ENCODE data around the gene ZNF853. TPM values are rescaled to one million over a fixed set of nuclear protein-coding genes. Genes with fewer than 3 reads are reported as not detected.
A peak's percentile ranks its signal among the peaks of the same experiment; 100 is the strongest.

Gene ZNF853
- polyA plus RNA-seq, 1 of the 3 experiments (the other 2 are of a cell fraction): 15.9 TPM

DNA sequence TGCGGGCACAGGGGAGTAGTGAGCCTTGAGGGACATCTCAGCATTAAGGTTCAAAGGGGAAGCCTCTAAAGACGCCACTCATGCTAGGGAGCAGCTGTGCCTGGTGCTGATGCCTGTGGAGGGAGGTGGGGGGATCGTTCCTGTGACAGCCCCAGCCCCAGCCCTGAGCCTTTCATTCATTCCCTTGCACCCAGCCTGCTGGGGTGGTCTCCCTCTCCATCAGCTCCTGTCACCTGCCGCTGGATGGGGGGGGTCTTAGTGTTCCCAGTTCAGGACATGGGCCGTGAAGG is 33.4 kb downstream of the ZNF853 start (continued):
- TF ChIP-seq ELF1 (IDR thresholded peaks at IDR 0.05): no peak
- TF ChIP-seq NFIC (IDR thresholded peaks at IDR 0.05; ENCODE audit: borderline replicate concordance): no peak
- TF ChIP-seq, protein P1, sequence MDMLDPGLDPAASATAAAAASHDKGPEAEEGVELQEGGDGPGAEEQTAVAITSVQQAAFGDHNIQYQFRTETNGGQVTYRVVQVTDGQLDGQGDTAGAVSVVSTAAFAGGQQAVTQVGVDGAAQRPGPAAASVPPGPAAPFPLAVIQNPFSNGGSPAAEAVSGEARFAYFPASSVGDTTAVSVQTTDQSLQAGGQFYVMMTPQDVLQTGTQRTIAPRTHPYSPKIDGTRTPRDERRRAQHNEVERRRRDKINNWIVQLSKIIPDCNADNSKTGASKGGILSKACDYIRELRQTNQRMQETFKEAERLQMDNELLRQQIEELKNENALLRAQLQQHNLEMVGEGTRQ (IDR thresholded peaks at IDR 0.05; ENCODE audit: borderline replicate concordance, low read depth, low read length): no peak
- TF ChIP-seq TAF1 (IDR thresholded peaks at IDR 0.05; ENCODE audit: borderline replicate concordance, low read depth, low read length): no peak
- TF ChIP-seq, protein P2, sequence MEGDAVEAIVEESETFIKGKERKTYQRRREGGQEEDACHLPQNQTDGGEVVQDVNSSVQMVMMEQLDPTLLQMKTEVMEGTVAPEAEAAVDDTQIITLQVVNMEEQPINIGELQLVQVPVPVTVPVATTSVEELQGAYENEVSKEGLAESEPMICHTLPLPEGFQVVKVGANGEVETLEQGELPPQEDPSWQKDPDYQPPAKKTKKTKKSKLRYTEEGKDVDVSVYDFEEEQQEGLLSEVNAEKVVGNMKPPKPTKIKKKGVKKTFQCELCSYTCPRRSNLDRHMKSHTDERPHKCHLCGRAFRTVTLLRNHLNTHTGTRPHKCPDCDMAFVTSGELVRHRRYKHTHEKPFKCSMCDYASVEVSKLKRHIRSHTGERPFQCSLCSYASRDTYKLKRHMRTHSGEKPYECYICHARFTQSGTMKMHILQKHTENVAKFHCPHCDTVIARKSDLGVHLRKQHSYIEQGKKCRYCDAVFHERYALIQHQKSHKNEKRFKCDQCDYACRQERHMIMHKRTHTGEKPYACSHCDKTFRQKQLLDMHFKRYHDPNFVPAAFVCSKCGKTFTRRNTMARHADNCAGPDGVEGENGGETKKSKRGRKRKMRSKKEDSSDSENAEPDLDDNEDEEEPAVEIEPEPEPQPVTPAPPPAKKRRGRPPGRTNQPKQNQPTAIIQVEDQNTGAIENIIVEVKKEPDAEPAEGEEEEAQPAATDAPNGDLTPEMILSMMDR (IDR thresholded peaks at IDR 0.05): no peak
- no peak for TF ChIP-seq SMC3 (IDR thresholded peaks at IDR 0.05; ENCODE audit: low read depth, low read length)
- no peak for TF ChIP-seq SIN3A (IDR thresholded peaks at IDR 0.05; ENCODE audit: borderline replicate concordance, low read depth, low read length)
- no peak for TF ChIP-seq FOSL2 (IDR thresholded peaks at IDR 0.05; ENCODE audit: borderline replicate concordance, low read depth)
- TF ChIP-seq JUND (IDR thresholded peaks at IDR 0.05): no peak
- TF ChIP-seq TEAD4 (IDR thresholded peaks at IDR 0.05; ENCODE audit: borderline replicate concordance, insufficient read depth): no peak

DNA sequence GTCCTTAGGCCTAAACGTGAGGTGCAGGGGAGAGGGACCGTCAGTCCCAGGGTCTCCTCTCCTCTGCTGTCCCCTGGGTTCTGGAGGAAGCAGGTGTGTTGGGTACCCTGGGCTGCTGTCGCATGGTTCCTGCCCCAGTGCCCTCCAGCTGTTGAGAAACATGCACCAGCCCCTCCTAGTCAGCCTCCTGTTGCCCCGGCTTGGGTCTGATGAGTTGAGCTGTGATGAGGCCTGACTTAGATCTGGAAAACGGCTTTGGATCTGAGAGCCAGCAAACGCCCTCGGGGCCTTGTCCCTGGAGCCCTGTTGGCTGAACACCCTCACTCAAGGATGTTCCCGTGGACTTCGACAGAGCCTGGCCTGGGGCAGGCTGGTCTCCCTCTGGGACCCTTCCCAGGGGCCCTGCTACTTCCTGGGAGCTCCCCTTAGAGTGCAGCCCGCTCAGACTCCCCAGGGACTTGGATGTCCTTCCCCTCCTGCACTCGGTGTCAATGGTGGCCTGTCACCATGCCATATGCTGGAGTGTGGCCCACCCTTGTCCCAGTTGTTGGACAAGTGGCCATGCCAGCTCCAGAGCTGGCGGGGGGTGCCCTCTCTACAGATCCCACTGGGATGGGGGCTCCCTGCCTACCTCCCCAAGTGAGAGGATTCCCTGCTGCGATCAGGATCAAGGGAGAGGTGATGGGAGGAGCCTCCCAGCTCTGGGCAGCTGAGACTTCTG is 34.0 kb downstream of the ZNF853 start:
- peaks cover 8% of the 10 kb centered on the region; the same call in 1 of the 2 replicates for H3K79me2 ChIP-seq (ENCODE audit: insufficient read depth)
- no peaks in the 10 kb centered on the region for H3K9me2 ChIP-seq
- peak; percentile 36 for DNase-seq
- no peak overlapping the region; a peak in 1 of 4 replicates for H3K4me3 ChIP-seq (ENCODE audit: low read depth in 2 of 2, low read length in 1 of 2)
- no peaks in the 10 kb centered on the region for H3K27me3 ChIP-seq (ENCODE audit: insufficient read depth)
- H3K9ac ChIP-seq: no peak overlapping the region
- no peaks in the 10 kb centered on the region for H3K9me3 ChIP-seq
- no peaks in the 10 kb centered on the region for H3K4me1 ChIP-seq (ENCODE audit: control insufficient read depth in 1 of 2, insufficient read depth in 2 of 2, low read depth in 1 of 2, low read length in 1 of 2)
- no peak overlapping the region for H3K27ac ChIP-seq (ENCODE audit: low read depth in 2 of 2, low read length in 1 of 2)
- H3K4me2 ChIP-seq: no peak overlapping the region
- CTCF ChIA-PET: interaction anchor here (0.7 to 2.8 kb wide), 3 partner anchors 10 to 58 kb away, joined by 3 to 12 read pairs (median 3); no protein-coding TSS in a partner anchor
- H3K36me3 ChIP-seq (replicated peaks in 1 of 2; ENCODE audit: control insufficient read depth in 1 of 2, insufficient read depth in 2 of 2, low read length in 1 of 2): peaks cover 41 to 84% of the 10 kb centered on the region in 2 experiments
- POLR2A ChIA-PET: no interaction called here
- TF ChIP-seq, protein P3, sequence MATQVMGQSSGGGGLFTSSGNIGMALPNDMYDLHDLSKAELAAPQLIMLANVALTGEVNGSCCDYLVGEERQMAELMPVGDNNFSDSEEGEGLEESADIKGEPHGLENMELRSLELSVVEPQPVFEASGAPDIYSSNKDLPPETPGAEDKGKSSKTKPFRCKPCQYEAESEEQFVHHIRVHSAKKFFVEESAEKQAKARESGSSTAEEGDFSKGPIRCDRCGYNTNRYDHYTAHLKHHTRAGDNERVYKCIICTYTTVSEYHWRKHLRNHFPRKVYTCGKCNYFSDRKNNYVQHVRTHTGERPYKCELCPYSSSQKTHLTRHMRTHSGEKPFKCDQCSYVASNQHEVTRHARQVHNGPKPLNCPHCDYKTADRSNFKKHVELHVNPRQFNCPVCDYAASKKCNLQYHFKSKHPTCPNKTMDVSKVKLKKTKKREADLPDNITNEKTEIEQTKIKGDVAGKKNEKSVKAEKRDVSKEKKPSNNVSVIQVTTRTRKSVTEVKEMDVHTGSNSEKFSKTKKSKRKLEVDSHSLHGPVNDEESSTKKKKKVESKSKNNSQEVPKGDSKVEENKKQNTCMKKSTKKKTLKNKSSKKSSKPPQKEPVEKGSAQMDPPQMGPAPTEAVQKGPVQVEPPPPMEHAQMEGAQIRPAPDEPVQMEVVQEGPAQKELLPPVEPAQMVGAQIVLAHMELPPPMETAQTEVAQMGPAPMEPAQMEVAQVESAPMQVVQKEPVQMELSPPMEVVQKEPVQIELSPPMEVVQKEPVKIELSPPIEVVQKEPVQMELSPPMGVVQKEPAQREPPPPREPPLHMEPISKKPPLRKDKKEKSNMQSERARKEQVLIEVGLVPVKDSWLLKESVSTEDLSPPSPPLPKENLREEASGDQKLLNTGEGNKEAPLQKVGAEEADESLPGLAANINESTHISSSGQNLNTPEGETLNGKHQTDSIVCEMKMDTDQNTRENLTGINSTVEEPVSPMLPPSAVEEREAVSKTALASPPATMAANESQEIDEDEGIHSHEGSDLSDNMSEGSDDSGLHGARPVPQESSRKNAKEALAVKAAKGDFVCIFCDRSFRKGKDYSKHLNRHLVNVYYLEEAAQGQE (IDR thresholded peaks at IDR 0.05; ENCODE audit: low read depth, low read length): no peak
- TF ChIP-seq YY1 (IDR thresholded peaks at IDR 0.05; ENCODE audit: low read depth): no peak
- no peak for TF ChIP-seq FOXJ3 (CRISPR knock-in tag; IDR thresholded peaks at IDR 0.05)
- TF ChIP-seq, protein P1 (IDR thresholded peaks at IDR 0.05; ENCODE audit: borderline replicate concordance, low read depth, low read length): no peak
- TF ChIP-seq ELF1 (IDR thresholded peaks at IDR 0.05): no peak
- no peak for TF ChIP-seq TCF12 (IDR thresholded peaks at IDR 0.05)
- no peak for TF ChIP-seq GATA2 (CRISPR knock-in tag; IDR thresholded peaks at IDR 0.05)
- TF ChIP-seq FOSL2 (IDR thresholded peaks at IDR 0.05; ENCODE audit: borderline replicate concordance, low read depth): no peak
- H4K20me1 ChIP-seq (ENCODE audit: insufficient read depth): peaks cover 20% of the 10 kb centered on the region; the same call in 1 of the 2 replicates
- H2AFZ ChIP-seq (ENCODE audit: low read depth): no peak overlapping the region
- H3F3A ChIP-seq (replicated peaks; ENCODE audit: insufficient read depth): no peaks in the 10 kb centered on the region
- WGBS (ENCODE audit: low lambda C conversion rate): 94% methylated on average over 8 of the region's 13 CpGs
